Brain microvascular endothelial cell (primary cell): Measurements from ENCODE around the gene PIGR.
"Not testable (repeated sequence)": the region's sequence is repeated elsewhere in the genome, so short reads cannot be mapped to it uniquely, and the experiment has no call there.

Source experiments
- DNase-seq: peaks from one replicate; pipeline ENCODE4 v3.0.0-alpha.2; 2020
- H3K27ac ChIP-seq: fragments of 250-450 bp; sonication (Bioruptor Pico); 2 replicates; pipeline ENCODE4 v1.5.1; 2020; ENCODE audit warnings: mild to moderate bottlenecking, moderate library complexity
- H3K27me3 ChIP-seq: fragments of 250-450 bp; sonication (Bioruptor Pico); replicated peaks from 2 replicates; pipeline ENCODE4 v1.5.1; 2020; ENCODE audit warnings: mild to moderate bottlenecking
- H3K36me3 ChIP-seq: fragments of 250-450 bp; sonication (Bioruptor Pico); replicated peaks from 2 replicates; pipeline ENCODE4 v1.5.1; 2020; ENCODE audit warnings: mild to moderate bottlenecking
- H3K4me3 ChIP-seq: 2 replicates; pipeline ENCODE4 v1.5.1; 2011; ENCODE audit warnings: low read depth, mild to moderate bottlenecking, control low read depth, low read length, moderate library complexity
- CTCF ChIP-seq: IDR thresholded peaks from 2 replicates; pipeline ENCODE4 v1.5.1; 2011; ENCODE audit warnings: low read depth, mild to moderate bottlenecking, moderate library complexity, low read length, control low read depth, inconsistent platforms; ENCODE audit errors: missing control alignments
- in situ Hi-C: cut with HindIII; loops from 2 replicates; pipeline ENCODE4 v1.10.0; 2017; ENCODE audit warnings: low sequenced_read_pairs, low pct_ligation_motif_present

Gene PIGR

DNA sequence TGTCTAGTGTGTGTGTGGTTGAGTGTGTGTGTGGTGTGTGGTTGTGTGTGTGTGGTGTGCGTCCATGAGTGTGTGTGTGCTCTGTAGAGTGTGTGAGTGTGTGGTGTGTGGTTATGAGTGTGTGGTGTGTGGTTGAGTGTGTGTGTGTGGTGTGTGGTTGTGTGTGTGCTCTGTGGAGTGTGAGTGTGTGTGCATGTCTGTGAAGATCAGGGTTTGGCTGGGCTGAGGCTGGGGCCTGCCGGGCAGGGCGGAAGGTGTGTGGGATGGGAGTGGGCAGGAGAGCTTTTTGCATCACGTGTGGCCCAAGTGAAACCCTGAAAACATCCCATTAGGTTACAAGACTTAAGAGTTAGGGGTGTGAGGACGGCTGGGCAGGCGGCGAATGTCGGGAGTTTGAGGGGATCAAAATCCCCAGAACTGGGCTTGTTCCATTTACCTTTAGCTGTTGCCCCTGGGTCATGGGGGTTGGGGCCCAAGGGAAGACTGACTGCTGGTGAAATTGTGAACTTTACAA, 21.6 kb downstream of the PIGR start:
- TF ChIP-seq CTCF, result no peak
- Histone ChIP-seq H3K4me3 (no peak overlapping the region), H3K36me3 (no peaks in the 10 kb centered on the region), H3K27ac (no peak overlapping the region), H3K27me3 (no peaks in the 10 kb centered on the region)
- DNase-seq, result no peak
- in situ Hi-C loops, result no loop called here

DNA sequence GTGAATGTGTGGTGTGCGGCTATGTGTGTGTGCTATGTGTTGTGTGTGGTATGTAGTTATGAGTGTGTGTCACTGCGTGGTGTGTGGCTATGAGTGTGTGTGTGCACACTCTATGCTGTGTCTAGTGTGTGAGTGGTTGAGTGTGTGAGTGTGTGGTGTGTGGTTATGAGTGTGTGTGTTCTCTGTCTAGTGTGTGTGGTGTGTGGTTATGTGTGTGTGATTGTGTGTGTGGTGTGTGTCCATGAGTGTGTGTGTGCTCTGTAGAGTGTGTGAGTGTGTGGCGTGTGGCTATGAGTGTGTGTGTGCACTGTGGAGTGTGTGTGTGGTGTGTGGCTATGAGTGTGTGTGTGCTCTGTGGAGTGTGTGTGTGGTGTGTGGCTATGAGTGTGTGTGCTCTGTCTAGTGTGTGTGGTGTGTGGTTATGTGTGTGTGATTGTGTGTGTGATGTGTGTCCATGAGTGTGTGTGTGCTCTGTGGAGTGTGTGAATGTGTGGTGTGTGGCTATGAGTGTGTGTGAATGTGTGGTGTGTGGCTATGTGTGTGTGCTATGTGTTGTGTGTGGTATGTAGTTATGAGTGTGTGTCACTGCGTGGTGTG, 22.2 kb downstream of the PIGR start:
- H3K27me3 ChIP-seq, DNase-seq, in situ Hi-C loops, H3K27ac ChIP-seq, H3K36me3 ChIP-seq, H3K4me3 ChIP-seq: not testable (repeated sequence)

- H3K27me3 ChIP-seq, result no peaks in the 10 kb centered on the region
- DNase-seq, result no peak
- no peak overlapping the region for H3K4me3 ChIP-seq
- no peak for TF ChIP-seq CTCF
- no peaks in the 10 kb centered on the region for H3K36me3 ChIP-seq
- in situ Hi-C loops, result no loop called here
- H3K27ac ChIP-seq, result no peak overlapping the region
Measured at GRCh38 chr1:206923009-206923960, 23.0 kb downstream of the PIGR start.

GRCh38 chr1:206922524-206922923, 23.7 kb downstream of the PIGR start:
- no peak for DNase-seq
- H3K36me3 ChIP-seq, result no peaks in the 10 kb centered on the region
- in situ Hi-C loops, result no loop called here
- H3K27me3 ChIP-seq, result peaks cover 1% of the 10 kb centered on the region
- H3K4me3 ChIP-seq, result no peak overlapping the region
- no peak for TF ChIP-seq CTCF
- H3K27ac ChIP-seq, result no peak overlapping the region

DNA sequence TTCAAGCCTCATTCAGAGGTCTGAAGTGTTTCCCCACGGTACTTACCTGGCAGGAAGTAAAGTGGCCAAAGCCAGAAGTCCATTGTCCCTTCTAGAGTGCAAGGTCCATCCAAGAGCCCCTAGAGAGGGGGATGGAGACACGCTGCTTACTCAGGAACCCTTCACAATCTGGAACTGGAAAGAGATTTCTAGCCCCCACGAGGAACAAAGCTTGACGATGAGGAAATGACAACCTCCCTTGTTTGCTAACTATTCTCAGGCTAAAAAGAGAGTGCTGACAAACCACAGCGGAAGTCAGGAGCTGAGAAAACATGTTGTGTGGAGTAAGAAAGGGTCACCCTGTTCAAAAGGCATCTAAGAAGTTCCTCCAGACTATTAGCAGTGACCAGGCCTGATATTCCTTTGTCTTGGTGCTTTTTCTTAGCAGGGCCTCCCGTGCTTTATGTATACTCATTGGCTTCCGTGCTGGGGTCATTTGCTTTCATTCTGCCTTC, 24.4 kb downstream of the PIGR start, which contains the start of gene FCMR:
Gene FCMR (minus strand): TSS at position 170 of the 494 bp plus-strand sequence. CDS start 87 bp downstream, at position 83.
- Histone ChIP-seq H3K27me3 (peaks cover 1% of the 10 kb centered on the region), H3K27ac (no peak within 1 kb of the TSS), H3K36me3 (no peaks in the 10 kb centered on the region), H3K4me3 (no peak within 1 kb of the TSS)
- no peak for DNase-seq
- TF ChIP-seq CTCF, result no peak
- in situ Hi-C loops, result no loop called here

DNA sequence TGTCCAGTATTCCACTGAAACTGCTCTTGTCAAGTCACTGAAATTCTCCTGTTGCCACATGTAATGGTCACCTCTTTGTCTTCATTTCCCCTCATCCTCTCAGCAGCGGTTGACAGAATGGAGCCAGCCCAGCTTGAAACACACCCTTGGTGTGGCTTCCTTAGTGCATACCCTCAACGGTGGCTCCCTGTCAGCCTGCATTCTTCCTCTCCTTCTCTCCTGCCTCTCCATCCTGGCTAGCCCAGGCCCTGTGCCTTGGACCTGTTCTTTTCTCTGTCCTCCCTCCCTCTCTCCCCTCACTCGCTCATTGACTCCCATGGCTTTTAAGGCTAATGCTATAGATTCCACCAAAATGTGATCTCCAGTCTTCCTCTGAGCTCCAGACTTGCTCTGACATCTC, 28.2 kb downstream of the PIGR start:
- Histone ChIP-seq H3K27ac (no peak overlapping the region), H3K36me3 (no peaks in the 10 kb centered on the region), H3K4me3 (no peak overlapping the region), H3K27me3 (peaks cover 7% of the 10 kb centered on the region)
- TF ChIP-seq CTCF, result no peak
- in situ Hi-C loops, result no loop called here
- DNase-seq, result no peak
